SK-N-SH (cell line): ENCODE data around the gene CPLANE2. TPM values are rescaled to one million over a fixed set of nuclear protein-coding genes. Genes with fewer than 3 reads are reported as not detected.

Source experiments
- CTCF ChIA-PET: fragments of 300-600, 350-600 bp; formaldehyde crosslinking; extraction: SDS; loops from one replicate; lab custom pipeline; 2021; lab: Yijun Ruan, JAX
- POLR2A ChIA-PET: fragments of 350-600 bp; sonication (Branson Sonifier 250); formaldehyde crosslinking; extraction: SDS; loops from one replicate; lab custom pipeline; 2020; ENCODE audit warnings: antibody characterized with exemption, inconsistent platforms; lab: Yijun Ruan, JAX
- DNase-seq: peaks from one replicate; pipeline ENCODE4 v3.0.0; 2012
- H2AFZ ChIP-seq: fragments of 200-600 bp; sonication (generic); 2 replicates; pipeline ENCODE4 v1.8.1; 2016; ENCODE audit warnings: antibody characterized with exemption, mild to moderate bottlenecking, low read depth
- H3F3A ChIP-seq: fragments of 200-600 bp; sonication (generic); replicated peaks from 2 replicates; pipeline ENCODE3; 2016; ENCODE audit warnings: antibody characterized with exemption, mild to moderate bottlenecking; ENCODE audit not compliant: insufficient read depth
- H3K27ac ChIP-seq, 2 experiments: fragments of 200-500 bp in 1 of 2; fragments of 200-600 bp in 1 of 2; sonication (Bioruptor generic) in 1 of 2; sonication (generic), shearing (Covaris generic) in 1 of 2; 2 replicates each; pipeline versions ENCODE4 v1.5.1 to v1.6.1; 2014 to 2016; ENCODE audit warnings: low read depth in 2 of 2, inconsistent platforms in 1 of 2, low read length in 1 of 2, mild to moderate bottlenecking in 1 of 2, mixed read lengths in 1 of 2
- H3K27me3 ChIP-seq: fragments of 200-600 bp; sonication (generic), shearing (Covaris generic); 2 replicates; pipeline ENCODE4 v1.6.1; 2016; ENCODE audit warnings: mixed run types; ENCODE audit not compliant: insufficient read depth
- H3K36me3 ChIP-seq, 2 experiments: fragments of 200-500 bp in 1 of 2; fragments of 200-600 bp in 1 of 2; sonication (Bioruptor generic) in 1 of 2; sonication (generic) in 1 of 2; replicated peaks in 1 of 2; 2 replicates each; pipeline versions ENCODE3 to v1.5.1; 2014 to 2016; ENCODE audit warnings: low read length in 1 of 2, mild to moderate bottlenecking in 1 of 2; ENCODE audit not compliant: insufficient read depth in 2 of 2, control insufficient read depth in 1 of 2
- H3K4me1 ChIP-seq, 2 experiments: fragments of 200-500 bp in 1 of 2; fragments of 200-600 bp in 1 of 2; sonication (Bioruptor generic) in 1 of 2; sonication (generic), shearing (Covaris generic) in 1 of 2; 2 replicates each; pipeline versions ENCODE4 v1.5.1 to v1.6.1; 2014 to 2016; ENCODE audit warnings: low read depth in 1 of 2, low read length in 1 of 2, mixed run types in 1 of 2; ENCODE audit not compliant: insufficient read depth in 2 of 2, control insufficient read depth in 1 of 2
- H3K4me2 ChIP-seq: fragments of 200-600 bp; sonication (generic), shearing (Covaris generic); 2 replicates; pipeline ENCODE4 v1.6.1; 2017; ENCODE audit warnings: mixed run types
- H3K4me3 ChIP-seq, 2 experiments: fragments of 200-500 bp in 1 of 2; fragments of 200-600 bp in 1 of 2; sonication (Bioruptor generic) in 1 of 2; sonication (generic), shearing (Covaris generic) in 1 of 2; 2 replicates each; pipeline versions ENCODE4 v1.5.1 to v1.8.1; 2014 to 2016; ENCODE audit warnings: low read depth in 2 of 2, inconsistent platforms in 1 of 2, low read length in 1 of 2, mild to moderate bottlenecking in 1 of 2, mixed read lengths in 1 of 2, moderate library complexity in 1 of 2
- H3K79me2 ChIP-seq: fragments of 200-600 bp; sonication (generic); 2 replicates; pipeline ENCODE4 v1.8.1; 2017; ENCODE audit warnings: mild to moderate bottlenecking; ENCODE audit not compliant: insufficient read depth
- H3K9ac ChIP-seq: fragments of 200-600 bp; sonication (generic); 2 replicates; pipeline ENCODE4 v1.6.1; 2017; ENCODE audit warnings: mixed run types
- H3K9me2 ChIP-seq: fragments of 200-600 bp; sonication (generic); 2 replicates; pipeline ENCODE4 v1.6.1; 2017; ENCODE audit warnings: mixed run types
- H3K9me3 ChIP-seq: fragments of 200-600 bp; sonication (generic); 2 replicates; pipeline ENCODE4 v1.6.1; 2017; ENCODE audit warnings: mixed run types, mild to moderate bottlenecking, moderate library complexity
- H4K20me1 ChIP-seq: fragments of 200-600 bp; sonication (generic); 2 replicates; pipeline ENCODE4 v1.6.1; 2017; ENCODE audit warnings: mild to moderate bottlenecking, mixed run types; ENCODE audit not compliant: insufficient read depth
- FOSL2 ChIP-seq: IDR thresholded peaks from 2 replicates; pipeline ENCODE4 v1.4.0; 2012; ENCODE audit warnings: low read depth, mild to moderate bottlenecking, moderate library complexity, borderline replicate concordance
- FOXM1 ChIP-seq: IDR thresholded peaks from 2 replicates; pipeline ENCODE4 v1.4.0; 2012; ENCODE audit warnings: low read depth, mild to moderate bottlenecking
- RCOR1 ChIP-seq: fragments of 150-350 bp; IDR thresholded peaks from 2 replicates; pipeline ENCODE4 v1.6.1; 2017; ENCODE audit warnings: antibody characterized with exemption, low read length
- RFX5 ChIP-seq: IDR thresholded peaks from 2 replicates; pipeline ENCODE4 v1.6.1; 2012; ENCODE audit warnings: mild to moderate bottlenecking, improper control_type of control experiment, low read length
- SMC3 ChIP-seq: IDR thresholded peaks from 2 replicates; pipeline ENCODE4 v1.6.1; 2012; ENCODE audit warnings: low read depth, low read length, improper control_type of control experiment
- TAF1 ChIP-seq: IDR thresholded peaks from 2 replicates; pipeline ENCODE4 v1.6.1; 2012; ENCODE audit warnings: low read depth, mild to moderate bottlenecking, low read length, moderate library complexity, borderline replicate concordance
- TCF12 ChIP-seq: IDR thresholded peaks from 2 replicates; pipeline ENCODE4 v1.4.0; 2012
- ZBTB33 ChIP-seq: IDR thresholded peaks from 2 replicates; pipeline ENCODE4 v1.4.0; 2012; ENCODE audit warnings: low read depth, borderline replicate concordance
- WGBS: methylation state at CpG from one replicate; pipeline ENCODE4 v1.1.6; 2017; ENCODE audit warnings: low lambda C conversion rate; 5-methylcytosine and 5-hydroxymethylcytosine counted together
- polyA plus RNA-seq, 3 experiments: library from polyadenylated mRNA; depleted of rRNA; stranded (reverse); fragments of >200 nt; gene quantifications; 2 replicates each; pipeline ENCODE4 v1.2.3, GENCODE V29; 2012
- TF ChIP-seq, protein P1 (sequence below): IDR thresholded peaks from 2 replicates; pipeline ENCODE4; 2012
- TF ChIP-seq, protein P2 (sequence below): fragments of 150-350 bp; IDR thresholded peaks from 2 replicates; pipeline ENCODE4 v1.6.1; 2017; ENCODE audit warnings: antibody characterized with exemption, low read length, low read depth, borderline replicate concordance

CPLANE2 gene
- polyA plus RNA-seq, 1 of the 3 experiments (the other 2 are of a cell fraction) = 8.6 TPM

- CTCF ChIA-PET = no interaction called here
Measured at GRCh38 chr1:16256478-16256877, 19.5 kb upstream of the CPLANE2 start.

GRCh38 chr1:16254263-16254928, 17.4 kb upstream of the CPLANE2 start:
- no peak overlapping the region for H2AFZ ChIP-seq
- H3K4me1 ChIP-seq = peaks cover 7 to 48% of the 10 kb centered on the region in 2 experiments
- CTCF ChIA-PET = interaction anchor here (1.1 to 3.5 kb wide), 8 partner anchors 10 to 176 kb away, joined by 3 to 22 read pairs (median 4); no protein-coding TSS in a partner anchor
- H4K20me1 ChIP-seq = no peaks in the 10 kb centered on the region
- POLR2A ChIA-PET = interaction anchor here (0.6 kb wide), 1 partner anchor 98 kb away, joined by 3 read pairs; the partner anchor contains the start of gene FBXO42
- no peaks in the 10 kb centered on the region for H3K27me3 ChIP-seq
- H3K4me2 ChIP-seq = no peak overlapping the region
- TF ChIP-seq TCF12 = no peak
- TF ChIP-seq, protein P1, sequence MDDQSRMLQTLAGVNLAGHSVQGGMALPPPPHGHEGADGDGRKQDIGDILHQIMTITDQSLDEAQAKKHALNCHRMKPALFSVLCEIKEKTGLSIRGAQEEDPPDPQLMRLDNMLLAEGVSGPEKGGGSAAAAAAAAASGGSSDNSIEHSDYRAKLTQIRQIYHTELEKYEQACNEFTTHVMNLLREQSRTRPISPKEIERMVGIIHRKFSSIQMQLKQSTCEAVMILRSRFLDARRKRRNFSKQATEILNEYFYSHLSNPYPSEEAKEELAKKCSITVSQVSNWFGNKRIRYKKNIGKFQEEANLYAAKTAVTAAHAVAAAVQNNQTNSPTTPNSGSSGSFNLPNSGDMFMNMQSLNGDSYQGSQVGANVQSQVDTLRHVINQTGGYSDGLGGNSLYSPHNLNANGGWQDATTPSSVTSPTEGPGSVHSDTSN = peak; percentile 29; the same call in 1 of the 2 replicates
- no peak overlapping the region for H3K9ac ChIP-seq
- H3K9me2 ChIP-seq = no peaks in the 10 kb centered on the region
- 50% methylated on average over 4 of the region's 4 CpGs for WGBS
- peaks cover 12% of the 10 kb centered on the region; the same call in 1 of the 2 replicates for H3K79me2 ChIP-seq
- DNase-seq = no peak
- peaks cover 12 to 48% of the 10 kb centered on the region in 2 experiments for H3K36me3 ChIP-seq
- peak overlapping the region in 1 of 2 experiments; percentile 94; a peak in 2 of 4 replicates for H3K27ac ChIP-seq
- no peak overlapping the region for H3K4me3 ChIP-seq
- H3F3A ChIP-seq = peaks cover 12% of the 10 kb centered on the region
- no peaks in the 10 kb centered on the region for H3K9me3 ChIP-seq

More at GRCh38 chr1:16256478-16256877, 19.5 kb upstream of the CPLANE2 start:
- DNase-seq = no peak
- Histone ChIP-seq H3K4me3 (no peak overlapping the region), H3K9me2 (no peaks in the 10 kb centered on the region), H2AFZ (no peak overlapping the region), H3K9ac (no peak overlapping the region), H3K9me3 (no peaks in the 10 kb centered on the region), H4K20me1 (no peaks in the 10 kb centered on the region), H3K36me3 (peaks cover 12 to 37% of the 10 kb centered on the region in 2 experiments), H3K4me1 (peaks cover 7 to 38% of the 10 kb centered on the region in 2 experiments; a peak in 3 of 4 replicates), H3F3A (peaks cover 21% of the 10 kb centered on the region), H3K79me2 (peaks cover 17% of the 10 kb centered on the region; the same call in 1 of the 2 replicates), H3K27me3 (no peaks in the 10 kb centered on the region), H3K4me2 (no peak overlapping the region), H3K27ac (no peak overlapping the region)
- POLR2A ChIA-PET = no interaction called here
- 90% methylated on average over 4 of the region's 4 CpGs for WGBS
- TF ChIP-seq TAF1 (no peak), RCOR1 (no peak), RFX5 (no peak), FOXM1 (no peak), FOSL2 (no peak), SMC3 (no peak), ZBTB33 (no peak)
- TF ChIP-seq, protein P2, sequence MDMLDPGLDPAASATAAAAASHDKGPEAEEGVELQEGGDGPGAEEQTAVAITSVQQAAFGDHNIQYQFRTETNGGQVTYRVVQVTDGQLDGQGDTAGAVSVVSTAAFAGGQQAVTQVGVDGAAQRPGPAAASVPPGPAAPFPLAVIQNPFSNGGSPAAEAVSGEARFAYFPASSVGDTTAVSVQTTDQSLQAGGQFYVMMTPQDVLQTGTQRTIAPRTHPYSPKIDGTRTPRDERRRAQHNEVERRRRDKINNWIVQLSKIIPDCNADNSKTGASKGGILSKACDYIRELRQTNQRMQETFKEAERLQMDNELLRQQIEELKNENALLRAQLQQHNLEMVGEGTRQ = no peak
- TF ChIP-seq, protein P1 = no peak
